ENCODE measurements around the gene MRPL21. TPM values are rescaled to one million over a fixed set of nuclear protein-coding genes. Genes with fewer than 3 reads are reported as not detected.
A peak's percentile ranks its signal among the peaks of the same experiment; 100 is the strongest.

The MRPL21 gene
- total and polyA plus RNA-seq, 2 of the 13 experiments (the other 11 are each of a cell fraction or from before 2014, with no cell fraction given), result 61.5 to 100 TPM

GRCh38 chr11:68843703-68844312 lies 59.8 kb downstream of the MRPL21 start (continued):
- TF ChIP-seq RFX3 (CRISPR knock-in tag; IDR thresholded peaks at IDR 0.05) (no peak), ZNF451 (CRISPR knock-in tag; IDR thresholded peaks at IDR 0.05) (no peak; the same call in 1 of the 2 replicates), HNRNPUL1 (IDR thresholded peaks at IDR 0.05; ENCODE audit: low read depth, low read length) (no peak), POGZ (CRISPR knock-in tag; IDR thresholded peaks at IDR 0.05) (peak; percentile 84), AHR (CRISPR knock-in tag; IDR thresholded peaks at IDR 0.05) (no peak), ZNF180 (CRISPR knock-in tag; IDR thresholded peaks at IDR 0.05; ENCODE audit: borderline replicate concordance, low read depth) (no peak), ZBTB46 (CRISPR knock-in tag; IDR thresholded peaks at IDR 0.05; ENCODE audit: borderline replicate concordance) (no peak), AGO2 (optimal IDR thresholded peaks at IDR 0.05; ENCODE audit: low read depth, low read length) (no peak), NR3C1 (CRISPR knock-in tag; IDR thresholded peaks at IDR 0.05) (no peak), ZNF790 (CRISPR knock-in tag; IDR thresholded peaks at IDR 0.05; ENCODE audit: borderline replicate concordance) (peak; percentile 76; the same call in 1 of the 2 replicates), TRIM24 (CRISPR knock-in tag; IDR thresholded peaks at IDR 0.05) (no peak), GABPB1 (CRISPR knock-in tag; IDR thresholded peaks at IDR 0.05) (peak; percentile 92), ZBTB2 (CRISPR knock-in tag; IDR thresholded peaks at IDR 0.05; ENCODE audit: low read depth) (no peak; the same call in none of the 2 replicates), ZNF75D (CRISPR knock-in tag; IDR thresholded peaks at IDR 0.05; ENCODE audit: borderline replicate concordance) (no peak), PITX1 (CRISPR knock-in tag; IDR thresholded peaks at IDR 0.05) (peak; percentile 84), GTF3A (CRISPR knock-in tag; conservative IDR thresholded peaks at IDR 0.05) (no peak), ZHX2 (IDR thresholded peaks at IDR 0.05; ENCODE audit: low read depth) (peak; percentile 79), ZHX2 (CRISPR knock-in tag; IDR thresholded peaks at IDR 0.05; ENCODE audit: borderline replicate concordance) (no peak), THAP8 (CRISPR knock-in tag; IDR thresholded peaks at IDR 0.05; ENCODE audit: borderline replicate concordance) (no peak), TOE1 (CRISPR knock-in tag; IDR thresholded peaks at IDR 0.05) (no peak), SP5 (CRISPR knock-in tag; IDR thresholded peaks at IDR 0.05; ENCODE audit: borderline replicate concordance, low read depth) (no peak), ESRRA (CRISPR knock-in tag; IDR thresholded peaks at IDR 0.05; ENCODE audit: low read depth) (peak; percentile 98)

All from HepG2 (cell line).